GM19455 (cell line): ENCODE measurements around the gene LHFPL6.
A peak's percentile ranks its signal among the peaks of the same experiment; 100 is the strongest.

ENCODE experiments used
- ATAC-seq: cut with Tn5 transposase; IDR thresholded peaks from one replicate; pipeline ENCODE4 v1.9.1; 2021; ENCODE audit not compliant: unreplicated experiment

The LHFPL6 gene

GRCh38 chr13:39318161-39318560, 284.8 kb downstream of the LHFPL6 start:
- ATAC-seq = no peak

- no peak for ATAC-seq
These were observed 285.7 kb downstream of the LHFPL6 start for GRCh38 chr13:39317291-39317690.

DNA sequence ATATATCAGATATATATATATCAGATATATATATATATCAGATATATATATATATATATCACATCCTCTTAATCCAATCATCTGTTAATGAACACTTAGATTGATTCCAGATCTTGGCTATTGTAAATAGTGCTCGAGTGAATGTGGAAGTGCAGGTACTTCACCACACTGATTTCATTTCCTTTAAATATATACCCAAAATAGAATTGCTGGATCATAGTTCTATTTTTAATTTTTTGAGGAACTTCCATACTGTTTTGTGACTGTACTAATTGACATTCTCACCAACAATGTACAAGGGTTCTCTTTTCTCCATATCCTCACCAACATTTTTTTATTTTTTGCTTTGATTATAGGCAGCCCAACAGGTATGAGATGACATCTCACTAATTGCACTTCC, 287.2 kb downstream of the LHFPL6 start:
- ATAC-seq = no peak

DNA sequence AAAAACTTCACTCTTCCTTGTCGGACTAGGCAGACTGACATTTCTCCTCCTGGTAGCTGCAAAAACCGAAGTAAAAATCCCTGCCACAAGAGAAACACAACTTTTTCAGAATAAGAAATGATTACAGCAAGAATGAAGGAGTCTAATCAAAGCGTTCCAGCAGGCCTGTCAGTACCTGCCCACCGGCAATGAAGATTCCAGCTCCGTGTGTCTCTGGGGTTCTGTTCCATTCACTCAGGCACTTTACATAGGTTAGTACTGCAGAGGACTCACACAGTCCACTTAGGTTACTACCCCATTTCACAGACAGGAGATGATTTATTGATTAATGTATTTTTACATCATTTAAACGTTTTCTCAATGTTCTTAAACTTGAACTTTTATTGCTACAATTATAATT, 289.3 kb downstream of the LHFPL6 start:
- no peak for ATAC-seq

DNA sequence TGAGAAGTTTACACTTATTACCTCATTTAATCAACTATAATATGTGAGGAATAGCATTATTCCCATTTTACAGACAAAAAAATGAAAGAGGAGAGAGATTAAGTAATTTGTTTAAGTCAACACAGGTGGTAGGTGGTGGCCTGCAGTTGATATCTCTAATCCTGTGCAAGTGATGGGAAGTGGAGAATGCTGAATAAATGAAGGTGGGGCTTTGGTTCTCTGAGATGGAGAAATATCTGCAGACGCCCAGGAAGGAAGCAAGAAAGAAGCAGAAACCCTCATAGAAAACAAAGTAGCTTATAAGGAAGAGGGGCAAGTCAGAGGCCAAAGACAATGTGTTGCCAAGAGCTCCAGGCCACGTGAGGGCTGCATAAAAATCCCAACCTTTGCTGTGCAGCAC, 290.4 kb downstream of the LHFPL6 start:
- no peak for ATAC-seq

- ATAC-seq = no peak
These were observed 291.4 kb downstream of the LHFPL6 start for GRCh38 chr13:39311619-39312018.

DNA sequence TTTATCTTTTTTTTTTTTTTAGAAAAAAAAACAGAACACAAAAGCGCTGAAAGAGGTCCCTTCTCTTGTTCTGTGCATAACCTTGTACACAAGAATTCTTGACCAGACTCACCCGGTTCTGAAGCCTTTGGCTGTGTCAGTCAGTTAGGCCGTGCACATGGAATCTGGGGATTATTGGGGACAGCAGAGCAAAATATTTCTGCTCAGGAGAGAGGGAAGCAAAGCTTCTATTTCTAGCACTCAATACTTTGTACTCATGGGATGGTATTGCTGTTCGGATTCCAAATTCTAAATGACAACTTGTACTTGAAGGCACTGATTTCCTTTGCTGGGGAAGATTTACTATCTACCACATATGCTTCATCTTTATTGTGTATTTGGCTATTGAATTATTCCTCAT, 292.0 kb downstream of the LHFPL6 start:
- ATAC-seq = no peak

- peak; percentile 89 for ATAC-seq
These were observed 296.1 kb downstream of the LHFPL6 start for GRCh38 chr13:39306639-39307589.

GRCh38 chr13:39302820-39303219, 300.2 kb downstream of the LHFPL6 start:
- no peak for ATAC-seq

DNA sequence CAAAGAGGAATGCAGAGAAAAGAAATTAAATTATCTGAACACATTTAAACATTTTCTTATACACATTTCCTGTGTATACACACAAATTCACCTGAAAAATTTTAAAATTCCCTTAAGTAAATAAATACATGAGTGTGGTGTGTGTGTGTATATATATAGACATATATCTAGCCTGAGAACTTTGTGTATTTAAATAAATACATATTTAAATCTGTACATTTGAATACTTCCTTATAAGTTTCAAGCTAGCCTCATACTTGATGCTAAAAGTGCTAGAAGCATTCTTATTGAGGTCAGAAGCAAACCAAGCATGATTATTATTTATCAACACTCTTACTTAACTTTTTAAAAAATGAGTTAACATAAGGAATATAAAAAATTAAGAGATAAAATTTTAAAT, 304.0 kb downstream of the LHFPL6 start:
- ATAC-seq = no peak

- ATAC-seq = no peak
These were observed 305.3 kb downstream of the LHFPL6 start for GRCh38 chr13:39297664-39298171.

- no peak for ATAC-seq
These were observed 306.0 kb downstream of the LHFPL6 start for GRCh38 chr13:39297023-39297422.

GRCh38 chr13:39296193-39296592, 306.8 kb downstream of the LHFPL6 start:
- ATAC-seq = no peak
